Measurements from ENCODE around the gene AGMO.

DNA sequence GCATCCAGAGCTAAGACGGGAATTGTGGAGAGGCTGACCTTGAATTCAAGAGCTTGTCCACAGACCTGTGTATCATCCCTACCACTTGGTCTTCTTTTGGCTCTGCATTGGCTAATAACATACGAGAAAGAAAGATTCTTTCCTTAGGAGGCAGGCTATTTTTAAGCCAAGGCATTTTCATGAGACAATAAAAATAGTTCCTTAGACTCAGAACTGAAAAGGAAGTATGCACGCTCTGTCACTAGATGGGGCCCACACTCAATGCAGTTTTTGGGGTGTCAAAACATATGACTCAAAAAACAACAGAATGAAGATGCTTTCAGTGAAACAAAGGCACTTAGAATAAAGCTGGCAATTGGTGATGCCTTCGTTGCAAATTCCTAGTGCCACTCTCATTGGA, 393.3 kb downstream of the AGMO start:
- no peak for TF ChIP-seq EZH2 (IDR thresholded peaks at IDR 0.05; ENCODE audit: borderline replicate concordance, insufficient read depth, low read length, poor library complexity, severe bottlenecking)
- TF ChIP-seq EP300 (conservative IDR thresholded peaks at IDR 0.05; ENCODE audit: poor library complexity, severe bottlenecking) = no peak
- TF ChIP-seq SMC3 (conservative IDR thresholded peaks at IDR 0.05; ENCODE audit: poor library complexity) = no peak
- no peak for TF ChIP-seq CTCF (IDR thresholded peaks at IDR 0.05; ENCODE audit: poor library complexity, severe bottlenecking)
- TF ChIP-seq TAF1 (IDR thresholded peaks at IDR 0.05; ENCODE audit: low read depth) = no peak

Measured in neural cell (in vitro differentiated cells).